ENCODE measurements around the gene UQCRH.

DNA sequence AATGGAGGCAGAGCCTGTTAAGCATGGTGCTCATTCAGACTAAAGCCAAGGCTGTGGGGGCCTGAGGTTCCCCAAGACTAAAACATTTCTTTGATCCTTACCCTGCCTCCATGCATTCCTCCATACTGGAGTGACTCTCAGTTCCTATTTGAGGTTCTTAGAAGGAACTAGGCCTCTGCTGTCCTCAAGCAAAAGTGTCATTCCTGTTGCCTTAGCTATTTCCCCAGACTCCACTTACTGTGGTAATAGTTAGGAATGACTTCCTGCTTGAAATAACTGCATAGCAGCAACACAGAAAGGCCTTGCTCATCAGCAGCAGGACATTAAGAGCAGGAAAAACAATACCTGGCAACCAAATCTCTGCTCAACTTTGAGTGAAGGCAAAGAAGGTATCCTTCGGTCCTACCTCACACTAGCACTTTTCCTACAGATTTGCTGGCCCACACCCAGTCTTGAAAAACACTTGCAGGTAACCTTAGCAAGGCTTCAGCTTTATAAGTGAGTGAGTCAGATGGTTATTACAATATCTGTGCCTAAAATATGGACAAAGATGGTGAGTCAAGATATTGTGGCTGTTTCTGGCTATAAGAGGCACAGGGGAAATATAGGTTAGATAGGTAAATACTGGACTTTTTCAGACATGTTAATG is 14.9 kb upstream of the UQCRH start:
- TF ChIP-seq EZH2 (IDR thresholded peaks at IDR 0.05; ENCODE audit: low read depth, low read length, severe bottlenecking): no peak
- TF ChIP-seq EP300 (IDR thresholded peaks at IDR 0.05; ENCODE audit: borderline replicate concordance in 1 of 2, low read depth in 2 of 2, low read length in 2 of 2): no peak
